H1 (cell line): ENCODE measurements around the gene WNT2. TPM values are rescaled to one million over a fixed set of nuclear protein-coding genes. Genes with fewer than 3 reads are reported as not detected.

Source experiments
- CTCF ChIA-PET: fragments of 300-600 bp; sonication (Branson Sonifier 250); formaldehyde crosslinking; loops from one replicate; lab custom pipeline; 2021; ENCODE audit not compliant: partially characterized antibody; lab: Charles Lee
- POLR2A ChIA-PET: fragments of 300-600 bp; sonication (Branson Sonifier 250); formaldehyde crosslinking; loops from one replicate; lab custom pipeline; 2021; ENCODE audit warnings: inconsistent platforms; ENCODE audit not compliant: partially characterized antibody; lab: Charles Lee
- DNase-seq, 2 experiments: peaks; one replicate each; pipeline versions ENCODE4 v3.0.0 to v3.0.0-alpha.2; 2010 to 2022; ENCODE audit warnings: low spot score in 2 of 2, low read depth in 1 of 2, mixed read lengths in 1 of 2
- FAIRE-seq: peaks from 2 replicates; lab custom pipeline; 2011; peaks lifted over from hg19 to GRCh38; lab: Jason Lieb, UNC
- H2AFZ ChIP-seq: 2 replicates; pipeline ENCODE4 v1.8.1; 2012; ENCODE audit warnings: low read length, inconsistent platforms
- H2AK5ac ChIP-seq: 2 replicates; pipeline ENCODE4 v1.6.1; 2013; ENCODE audit warnings: low read depth, low read length
- H2BK120ac ChIP-seq: replicated peaks from 2 replicates; pipeline ENCODE3; 2013; ENCODE audit warnings: low read depth, low read length, inconsistent platforms
- H2BK12ac ChIP-seq: 2 replicates; pipeline ENCODE4 v1.6.1; 2013; ENCODE audit warnings: low read depth, low read length
- H2BK15ac ChIP-seq: 2 replicates; pipeline ENCODE4 v1.6.1; 2013; ENCODE audit warnings: low read length
- H2BK20ac ChIP-seq: 2 replicates; pipeline ENCODE4 v1.6.1; 2013; ENCODE audit warnings: low read length
- H2BK5ac ChIP-seq: 2 replicates; pipeline ENCODE4 v1.6.1; 2013; ENCODE audit warnings: low read depth, low read length
- H3K14ac ChIP-seq: 2 replicates; pipeline ENCODE4 v1.6.1; 2013; ENCODE audit warnings: inconsistent platforms; ENCODE audit not compliant: insufficient read length
- H3K18ac ChIP-seq: 2 replicates; pipeline ENCODE4 v1.6.1; 2013; ENCODE audit warnings: low read length; ENCODE audit errors: extremely low read depth
- H3K23ac ChIP-seq: 2 replicates; pipeline ENCODE4 v1.6.1; 2013; ENCODE audit warnings: inconsistent platforms; ENCODE audit not compliant: insufficient read length
- H3K23me2 ChIP-seq: 2 replicates; pipeline ENCODE4 v1.6.1; 2013; ENCODE audit warnings: low read depth, low read length
- H3K27ac ChIP-seq: 2 replicates; pipeline ENCODE4 v1.6.1; 2011; ENCODE audit warnings: low read depth, low read length, inconsistent platforms
- H3K27me3 ChIP-seq, 4 experiments: replicated peaks in 1 of 4; 1 replicate in 1 of 4; 2 replicates in 3 of 4; pipeline versions ENCODE4 v1.6.1 to v1.8.1; 2011 to 2013; ENCODE audit warnings: low read length in 3 of 4, mild to moderate bottlenecking in 3 of 4, inconsistent platforms in 2 of 4, mixed read lengths in 2 of 4, moderate library complexity in 1 of 4; ENCODE audit not compliant: control insufficient read depth in 3 of 4, insufficient read depth in 3 of 4; ENCODE audit errors: extremely low read depth in 1 of 4
- H3K36me3 ChIP-seq, 4 experiments: 2 replicates each; pipeline versions ENCODE4 v1.6.1 to v1.8.1; 2011 to 2013; ENCODE audit warnings: mild to moderate bottlenecking in 4 of 4, low read length in 3 of 4, moderate library complexity in 2 of 4, control low read depth in 1 of 4, inconsistent platforms in 1 of 4; ENCODE audit not compliant: insufficient read depth in 4 of 4, control insufficient read depth in 2 of 4
- H3K4ac ChIP-seq: replicated peaks from 2 replicates; pipeline ENCODE3; 2013; ENCODE audit warnings: low read length, low read depth, mixed read lengths, inconsistent platforms; ENCODE audit not compliant: insufficient read length
- H3K4me1 ChIP-seq, 4 experiments: replicated peaks in 1 of 4; 1 replicate in 1 of 4; 2 replicates in 3 of 4; pipeline versions ENCODE4 v1.6.1 to v1.8.1; 2011 to 2013; ENCODE audit warnings: low read length in 3 of 4, inconsistent platforms in 2 of 4, mixed read lengths in 1 of 4; ENCODE audit not compliant: insufficient read depth in 4 of 4, control insufficient read depth in 3 of 4
- H3K4me2 ChIP-seq, 2 experiments: 2 replicates each; pipeline versions ENCODE4 v1.6.1 to v1.8.1; 2011 to 2013; ENCODE audit warnings: low read depth in 2 of 2, low read length in 2 of 2, control low read depth in 1 of 2, inconsistent platforms in 1 of 2, mild to moderate bottlenecking in 1 of 2; ENCODE audit not compliant: insufficient read depth in 1 of 2
- H3K4me3 ChIP-seq, 4 experiments: fragments of 200-600, 300-600 bp in 1 of 4; sonication (generic), shearing (Covaris generic), sonication (Bioruptor Twin) in 1 of 4; 2 replicates each; pipeline versions ENCODE4 v1.5.1 to v1.8.1; 2011 to 2016; ENCODE audit warnings: low read length in 4 of 4, low read depth in 3 of 4, control low read depth in 2 of 4, inconsistent platforms in 2 of 4, mild to moderate bottlenecking in 2 of 4, mixed read lengths in 1 of 4, moderate library complexity in 1 of 4; ENCODE audit not compliant: insufficient read depth in 2 of 4; ENCODE audit errors: extremely low read depth in 1 of 4
- H3K56ac ChIP-seq: replicated peaks from 2 replicates; pipeline ENCODE3; 2013; ENCODE audit warnings: low read depth, mild to moderate bottlenecking, mixed read lengths, low read length, inconsistent platforms; ENCODE audit not compliant: insufficient read length
- H3K79me1 ChIP-seq: 2 replicates; pipeline ENCODE4 v1.6.1; 2013; ENCODE audit warnings: low read depth, low read length, control low read depth
- H3K79me2 ChIP-seq, 2 experiments: 2 replicates each; pipeline versions ENCODE4 v1.6.1 to v1.8.1; 2012 to 2013; ENCODE audit warnings: low read length in 2 of 2, mild to moderate bottlenecking in 2 of 2, inconsistent platforms in 1 of 2; ENCODE audit not compliant: insufficient read depth in 2 of 2, control insufficient read depth in 1 of 2
- H3K9ac ChIP-seq, 4 experiments: replicated peaks in 1 of 4; 1 replicate in 1 of 4; 2 replicates in 3 of 4; pipeline versions ENCODE4 v1.6.1 to v1.8.1; 2011 to 2013; ENCODE audit warnings: low read depth in 3 of 4, low read length in 3 of 4, control low read depth in 2 of 4, mild to moderate bottlenecking in 2 of 4, moderate library complexity in 2 of 4, inconsistent platforms in 1 of 4; ENCODE audit errors: extremely low read depth in 1 of 4
- H3K9me3 ChIP-seq, 2 experiments: 2 replicates each; pipeline versions ENCODE4 v1.6.1 to v1.8.1; 2012 to 2013; ENCODE audit warnings: mild to moderate bottlenecking in 2 of 2, moderate library complexity in 2 of 2, control low read depth in 1 of 2, inconsistent platforms in 1 of 2, low read depth in 1 of 2, low read length in 1 of 2, mixed read lengths in 1 of 2; ENCODE audit not compliant: insufficient read depth in 2 of 2
- H4K20me1 ChIP-seq, 2 experiments: replicated peaks in 1 of 2; 2 replicates each; pipeline versions ENCODE3 to v1.8.1; 2011 to 2013; ENCODE audit warnings: inconsistent platforms in 2 of 2, low read length in 2 of 2, mild to moderate bottlenecking in 1 of 2; ENCODE audit not compliant: insufficient read depth in 2 of 2, control insufficient read depth in 1 of 2
- H4K5ac ChIP-seq: 2 replicates; pipeline ENCODE4 v1.6.1; 2013; ENCODE audit warnings: low read length, low read depth, mixed read lengths, inconsistent platforms; ENCODE audit not compliant: insufficient read length
- H4K8ac ChIP-seq: 2 replicates; pipeline ENCODE4 v1.8.0; 2013; ENCODE audit warnings: mild to moderate bottlenecking, moderate library complexity, low read length, inconsistent platforms; ENCODE audit not compliant: insufficient read depth; ENCODE audit errors: extremely low read depth
- H4K91ac ChIP-seq: replicated peaks from 2 replicates; pipeline ENCODE3; 2013; ENCODE audit warnings: low read length, mixed read lengths, inconsistent platforms; ENCODE audit not compliant: insufficient read length
- ASH2L ChIP-seq: fragments of 200-600, 300-600 bp; sonication (generic); IDR thresholded peaks from one replicate; pipeline ENCODE4 v1.7.1; 2017; ENCODE audit warnings: low read length
- CTCF ChIP-seq, 3 experiments: IDR thresholded peaks; 1 replicate in 2 of 3; 2 replicates in 1 of 3; pipeline versions ENCODE4 v1.5.1 to v1.6.1; 2011; ENCODE audit warnings: low read length in 3 of 3, mild to moderate bottlenecking in 3 of 3, inconsistent platforms in 2 of 3, low read depth in 1 of 3, moderate library complexity in 1 of 3; ENCODE audit not compliant: insufficient read depth in 1 of 3; ENCODE audit errors: control extremely low read depth in 1 of 3
- EGR1 ChIP-seq: IDR thresholded peaks from 2 replicates; pipeline ENCODE4 v1.6.1; 2011; ENCODE audit warnings: low read depth, low read length, borderline replicate concordance
- KDM5A ChIP-seq: fragments of 200-600 bp; IDR thresholded peaks from 2 replicates; pipeline ENCODE4 v1.7.1; 2012; ENCODE audit warnings: mild to moderate bottlenecking, low read length, inconsistent platforms, mixed read lengths
- RBBP5 ChIP-seq: IDR thresholded peaks from 2 replicates; pipeline ENCODE4 v1.7.1; 2012; ENCODE audit warnings: low read depth, mild to moderate bottlenecking, inconsistent platforms, low read length, moderate library complexity, borderline replicate concordance
- SAP30 ChIP-seq: fragments of 300-600 bp; sonication (generic); IDR thresholded peaks from 2 replicates; pipeline ENCODE4 v1.7.1; 2012; ENCODE audit warnings: low read length, moderate library complexity, mild to moderate bottlenecking, inconsistent platforms; ENCODE audit not compliant: insufficient read depth, insufficient replicate concordance
- SP1 ChIP-seq: IDR thresholded peaks from 2 replicates; pipeline ENCODE4 v1.6.1; 2011; ENCODE audit warnings: low read depth, low read length
- SP2 ChIP-seq: IDR thresholded peaks from 2 replicates; pipeline ENCODE4 v1.6.1; 2012; ENCODE audit warnings: mild to moderate bottlenecking, low read length, inconsistent platforms
- SRF ChIP-seq: IDR thresholded peaks from 2 replicates; pipeline ENCODE4 v1.6.1; 2011; ENCODE audit warnings: mild to moderate bottlenecking, low read depth, low read length, moderate library complexity
- TAF1 ChIP-seq: IDR thresholded peaks from 2 replicates; pipeline ENCODE4 v1.6.1; 2011; ENCODE audit warnings: mild to moderate bottlenecking, low read depth, low read length
- TCF12 ChIP-seq: IDR thresholded peaks from 2 replicates; pipeline ENCODE4 v1.6.1; 2011; ENCODE audit warnings: low read depth, mild to moderate bottlenecking, low read length
- WGBS, 2 experiments: shearing (Covaris generic) in 1 of 2; methylation state at CpG; one replicate each; pipeline versions ENCODE4 v1.1.6 to v1.1.7; 2013 to 2015; ENCODE audit warnings: low lambda C conversion rate in 2 of 2, mixed read lengths in 2 of 2, inconsistent platforms in 1 of 2, low coverage in 1 of 2, missing lambda C conversion rate in 1 of 2; ENCODE audit not compliant: insufficient replicate concordance in 2 of 2, insufficient coverage in 1 of 2, insufficient read length in 1 of 2; ENCODE audit errors: extremely low coverage in 1 of 2, missing lambda C conversion rate in 1 of 2; 5-methylcytosine and 5-hydroxymethylcytosine counted together
- polyA plus RNA-seq, 7 experiments: library from polyadenylated mRNA; depleted of rRNA in 3 of 7; stranded (reverse) in 5 of 7; unstranded in 2 of 7; fragments of >200 nt in 5 of 7; fragments of 200-250 nt in 2 of 7; gene quantifications; 1 replicate in 5 of 7; 2 replicates in 1 of 7; 4 replicates in 1 of 7; pipeline versions ENCODE4 v1.2.1 to v1.2.3, GENCODE V29; 2011 to 2013; ENCODE audit warnings: missing spikeins in 2 of 7, mixed read lengths in 2 of 7
- total RNA-seq: library from RNA; stranded (reverse); fragmentation: NEBNext Ultra II Directional; extraction: Animal tissue kit (Norgen Biotek cat#: 25700); gene quantifications from 2 replicates; pipeline ENCODE4 v1.2.1, GENCODE V29; 2021
- TF ChIP-seq, protein P1 (sequence below): IDR thresholded peaks from 2 replicates; pipeline ENCODE4 v1.6.1; 2011; ENCODE audit warnings: low read depth, mild to moderate bottlenecking, low read length; ENCODE audit not compliant: insufficient read depth

WNT2 gene
- total and polyA plus RNA-seq, 2 of the 8 experiments (the other 6 are each of a cell fraction or from before 2014, with no cell fraction given), result not detected

DNA sequence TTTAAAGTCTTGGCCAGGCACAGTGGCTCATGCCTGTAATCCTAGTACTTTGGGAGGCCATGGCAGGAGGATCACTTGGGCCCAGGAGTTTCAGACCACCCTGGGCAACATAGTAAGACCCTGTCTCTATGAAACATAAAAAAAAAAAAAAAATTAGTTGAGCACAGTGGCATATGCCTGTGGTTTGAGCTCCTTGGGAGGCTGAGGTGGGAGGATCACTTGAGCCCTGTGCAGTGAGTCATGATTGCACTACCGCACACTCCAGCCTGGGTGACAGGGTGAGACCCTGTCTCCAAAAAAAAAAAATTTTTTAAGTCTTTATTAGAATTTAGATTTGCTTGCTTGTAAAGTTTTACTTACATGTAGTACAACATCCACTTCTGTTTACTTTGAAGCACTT lies 14.0 kb downstream of the WNT2 start:
- no peak overlapping the region for H2BK5ac ChIP-seq
- CTCF ChIA-PET, result interaction anchor here (0.5 to 0.6 kb wide), 4 partner anchors 179 to 876 kb away, joined by 3 to 6 read pairs (median 4); no protein-coding TSS in a partner anchor
- no peak overlapping the region for H3K56ac ChIP-seq
- no peak overlapping the region for H2BK15ac ChIP-seq
- H2BK12ac ChIP-seq, result no peak overlapping the region
- H2AFZ ChIP-seq, result no peak overlapping the region
- no peak overlapping the region for H4K5ac ChIP-seq
- no peak overlapping the region for H3K18ac ChIP-seq
- no peak overlapping the region for H2AK5ac ChIP-seq
- FAIRE-seq, result no peak
- H3K27me3 ChIP-seq, result no peaks in the 10 kb centered on the region
- 87% methylated on average over 1 of the region's 1 CpG; no CpG with 5 or more reads in 1 of the 2 experiments for WGBS, 2 experiments
- POLR2A ChIA-PET, result no interaction called here
- H3K9ac ChIP-seq, result no peak overlapping the region
- H3K4me2 ChIP-seq, result no peak overlapping the region
- H3K14ac ChIP-seq, result no peak overlapping the region
- H4K91ac ChIP-seq, result no peak overlapping the region
- H3K23me2 ChIP-seq, result no peaks in the 10 kb centered on the region
- no peak for DNase-seq
- H3K27ac ChIP-seq, result no peak overlapping the region
- no peak overlapping the region for H3K4me3 ChIP-seq
- H4K8ac ChIP-seq, result no peak overlapping the region
- H3K79me1 ChIP-seq, result no peaks in the 10 kb centered on the region
- H2BK120ac ChIP-seq, result no peak overlapping the region
- peaks cover 0 to 6% (median 2%) of the 10 kb centered on the region in 4 experiments; a peak in 2 of 7 replicates for H3K4me1 ChIP-seq
- H3K36me3 ChIP-seq, result no peaks in the 10 kb centered on the region
- no peak overlapping the region for H3K4ac ChIP-seq
- H4K20me1 ChIP-seq, result no peaks in the 10 kb centered on the region
- H3K79me2 ChIP-seq, result no peaks in the 10 kb centered on the region
- no peak overlapping the region for H3K23ac ChIP-seq
- H2BK20ac ChIP-seq, result no peak overlapping the region
- H3K9me3 ChIP-seq, result no peaks in the 10 kb centered on the region
- TF ChIP-seq TCF12, result no peak
- TF ChIP-seq EGR1, result no peak
- no peak for TF ChIP-seq SP1
- TF ChIP-seq TAF1, result no peak
- TF ChIP-seq, protein P1, sequence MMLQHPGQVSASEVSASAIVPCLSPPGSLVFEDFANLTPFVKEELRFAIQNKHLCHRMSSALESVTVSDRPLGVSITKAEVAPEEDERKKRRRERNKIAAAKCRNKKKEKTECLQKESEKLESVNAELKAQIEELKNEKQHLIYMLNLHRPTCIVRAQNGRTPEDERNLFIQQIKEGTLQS, result no peak
- no peak for TF ChIP-seq SRF
- TF ChIP-seq KDM5A, result no peak
- TF ChIP-seq CTCF (IDR thresholded peaks at IDR 0.05; ENCODE audit: control extremely low read depth in 1 of 3, insufficient read depth in 1 of 3, low read depth in 1 of 3, low read length in 3 of 3), result no peak
- no peak for TF ChIP-seq SP2
- TF ChIP-seq RBBP5, result no peak
- TF ChIP-seq SAP30, result no peak
- no peak for TF ChIP-seq ASH2L
